GM19372 (cell line): ENCODE data around the gene RELL2.

Experiments
- ATAC-seq: cut with Tn5 transposase; IDR thresholded peaks from one replicate; pipeline ENCODE4 v1.9.1; 2021; ENCODE audit warnings: mild to moderate bottlenecking, low read depth, moderate library complexity; ENCODE audit not compliant: unreplicated experiment

RELL2 gene

GRCh38 chr5:141672841-141673813 lies 36.3 kb downstream of the RELL2 start:
- no peak for ATAC-seq

- ATAC-seq, result no peak
Observed at GRCh38 chr5:141674747-141675146, 38.0 kb downstream of the RELL2 start.

GRCh38 chr5:141675672-141676071 lies 38.9 kb downstream of the RELL2 start:
- no peak for ATAC-seq

GRCh38 chr5:141677415-141677814 lies 40.6 kb downstream of the RELL2 start:
- no peak for ATAC-seq

GRCh38 chr5:141680178-141680577 lies 43.4 kb downstream of the RELL2 start:
- ATAC-seq, result no peak

GRCh38 chr5:141680751-141681201 lies 44.0 kb downstream of the RELL2 start:
- no peak for ATAC-seq

GRCh38 chr5:141681295-141681694 lies 44.5 kb downstream of the RELL2 start:
- no peak for ATAC-seq

GRCh38 chr5:141681695-141682641 lies 45.2 kb downstream of the RELL2 start, which contains the start of gene ARAP3:
TSS of gene ARAP3 (minus strand) at chr5:141682230. CDS start at chr5:141680486, 1,744 bp downstream.
- ATAC-seq, result no peak

- ATAC-seq, result no peak
Observed at GRCh38 chr5:141683596-141684141, 46.9 kb downstream of the RELL2 start.

- ATAC-seq, result no peak
Observed at GRCh38 chr5:141685591-141685990, 48.8 kb downstream of the RELL2 start.

GRCh38 chr5:141686648-141687416 lies 50.0 kb downstream of the RELL2 start:
- ATAC-seq, result no peak
